Neuronal stem cell (in vitro differentiated cells): ENCODE data around the gene SPECC1L.

Experiments
- DNase-seq: peaks from one replicate; pipeline ENCODE4 v3.0.0-alpha.2; 2013; ENCODE audit warnings: low spot score
- H2AFZ ChIP-seq: one replicate; pipeline ENCODE4 v1.6.1; 2013; ENCODE audit warnings: mild to moderate bottlenecking, low read length, inconsistent platforms
- H2AK5ac ChIP-seq: 2 replicates; pipeline ENCODE4 v1.6.1; 2013; ENCODE audit warnings: low read depth, mild to moderate bottlenecking, inconsistent platforms, low read length, moderate library complexity, mixed read lengths
- H2BK120ac ChIP-seq: 2 replicates; pipeline ENCODE4 v1.6.1; 2013; ENCODE audit warnings: low read depth, mild to moderate bottlenecking, inconsistent platforms, low read length, moderate library complexity, mixed read lengths
- H2BK12ac ChIP-seq: one replicate; pipeline ENCODE4 v1.6.1; 2013; ENCODE audit warnings: low read length, inconsistent platforms
- H2BK15ac ChIP-seq: 2 replicates; pipeline ENCODE4 v1.6.1; 2013; ENCODE audit warnings: mild to moderate bottlenecking, low read length, inconsistent platforms, mixed read lengths
- H2BK5ac ChIP-seq: one replicate; pipeline ENCODE4 v1.6.1; 2013; ENCODE audit warnings: inconsistent platforms, mild to moderate bottlenecking, low read length, moderate library complexity
- H3K14ac ChIP-seq: one replicate; pipeline ENCODE4 v1.6.1; 2013; ENCODE audit warnings: low read length, inconsistent platforms
- H3K18ac ChIP-seq: 2 replicates; pipeline ENCODE4 v1.6.1; 2013; ENCODE audit warnings: low read length, inconsistent platforms
- H3K23ac ChIP-seq: 2 replicates; pipeline ENCODE4 v1.6.1; 2013; ENCODE audit warnings: low read depth, mild to moderate bottlenecking, mixed read lengths, low read length, inconsistent platforms; ENCODE audit not compliant: poor library complexity
- H3K27ac ChIP-seq: replicated peaks from 3 replicates; pipeline ENCODE4 v1.5.1; 2013; ENCODE audit warnings: low read length, inconsistent platforms
- H3K27me3 ChIP-seq, 3 experiments: 2 replicates each; pipeline ENCODE4 v1.6.1; 2013; ENCODE audit warnings: low read length in 3 of 3, mild to moderate bottlenecking in 2 of 3, inconsistent platforms in 1 of 3, low read depth in 1 of 3, mixed read lengths in 1 of 3, moderate library complexity in 1 of 3; ENCODE audit not compliant: control insufficient read depth in 3 of 3, insufficient read depth in 3 of 3
- H3K36me3 ChIP-seq, 2 donors: replicated peaks in 1 of 2; 2 replicates each; pipeline ENCODE4 v1.6.1; 2013; ENCODE audit warnings: low read length in 2 of 2; ENCODE audit not compliant: control insufficient read depth in 2 of 2, insufficient read depth in 2 of 2
- H3K4ac ChIP-seq: 2 replicates; pipeline ENCODE4 v1.6.1; 2013; ENCODE audit warnings: inconsistent platforms, mild to moderate bottlenecking, low read length, moderate library complexity
- H3K4me1 ChIP-seq, 2 donors: 1 replicate in 1 of 2; 2 replicates in 1 of 2; pipeline ENCODE4 v1.6.1; 2013; ENCODE audit warnings: low read length in 2 of 2, low read depth in 1 of 2; ENCODE audit not compliant: control insufficient read depth in 2 of 2, insufficient read depth in 1 of 2
- H3K4me2 ChIP-seq: one replicate; pipeline ENCODE4 v1.6.1; 2013; ENCODE audit warnings: mild to moderate bottlenecking, low read length, inconsistent platforms; ENCODE audit not compliant: insufficient read depth, poor library complexity, severe bottlenecking
- H3K4me3 ChIP-seq, 2 donors: 2 replicates each; pipeline ENCODE4 v1.5.1; 2013; ENCODE audit warnings: low read length in 2 of 2, mild to moderate bottlenecking in 2 of 2, inconsistent platforms in 1 of 2, moderate library complexity in 1 of 2
- H3K79me1 ChIP-seq: one replicate; pipeline ENCODE4 v1.6.1; 2013; ENCODE audit warnings: low read depth, mild to moderate bottlenecking, inconsistent platforms, low read length, moderate library complexity
- H3K9ac ChIP-seq: one replicate; pipeline ENCODE4 v1.6.1; 2013; ENCODE audit warnings: mild to moderate bottlenecking, low read depth, low read length, inconsistent platforms; ENCODE audit not compliant: poor library complexity
- H3K9me3 ChIP-seq, 2 donors: replicated peaks in 1 of 2; 2 replicates each; pipeline versions ENCODE3 to v1.6.1; 2013; ENCODE audit warnings: low read length in 2 of 2, mild to moderate bottlenecking in 2 of 2, inconsistent platforms in 1 of 2, low read depth in 1 of 2, mixed read lengths in 1 of 2, moderate library complexity in 1 of 2; ENCODE audit not compliant: control insufficient read depth in 2 of 2, insufficient read depth in 1 of 2
- H4K8ac ChIP-seq: one replicate; pipeline ENCODE4 v1.6.1; 2013; ENCODE audit warnings: low read depth, mild to moderate bottlenecking, inconsistent platforms, low read length, moderate library complexity
- H4K91ac ChIP-seq: one replicate; pipeline ENCODE4 v1.6.1; 2013; ENCODE audit warnings: low read length, low read depth, mild to moderate bottlenecking, inconsistent platforms; ENCODE audit not compliant: poor library complexity
- WGBS, 2 donors: extraction: QIAGEN DNeasy Blood & Tissue Kit; methylation state at CpG; one replicate each; pipeline ENCODE4 v1.1.7; 2013; ENCODE audit warnings: missing lambda C conversion rate in 2 of 2, mixed read lengths in 1 of 2; ENCODE audit not compliant: insufficient read length in 2 of 2, insufficient replicate concordance in 1 of 2; ENCODE audit errors: extremely low coverage in 2 of 2; 5-methylcytosine and 5-hydroxymethylcytosine counted together

Gene SPECC1L

GRCh38 chr22:24319451-24319850, 48.8 kb downstream of the SPECC1L start:
- H3K18ac ChIP-seq = no peak overlapping the region
- no peaks in the 10 kb centered on the region for H3K27me3 ChIP-seq
- no peak overlapping the region for H2BK12ac ChIP-seq
- peaks cover 33 to 79% of the 10 kb centered on the region in 2 donors for H3K36me3 ChIP-seq
- H3K79me1 ChIP-seq = no peaks in the 10 kb centered on the region
- WGBS, 2 donors = no CpG with 5 or more reads among the region's 3 CpGs
- no peak overlapping the region for H3K27ac ChIP-seq
- H2BK120ac ChIP-seq = no peak overlapping the region
- H3K4ac ChIP-seq = no peak overlapping the region
- no peak overlapping the region for H2AFZ ChIP-seq
- H3K4me3 ChIP-seq = no peak overlapping the region
- no peak for DNase-seq
- no peak overlapping the region for H3K14ac ChIP-seq
- H3K9me3 ChIP-seq = peaks cover 5 to 17% of the 10 kb centered on the region in 2 donors
- H2BK15ac ChIP-seq = no peak overlapping the region
- no peak overlapping the region for H4K91ac ChIP-seq
- H3K9ac ChIP-seq = no peak overlapping the region
- H2BK5ac ChIP-seq = no peak overlapping the region
- H3K23ac ChIP-seq = no peak overlapping the region
- H3K4me1 ChIP-seq = no peaks in the 10 kb centered on the region
- no peak overlapping the region for H2AK5ac ChIP-seq
- H3K4me2 ChIP-seq = no peak overlapping the region
- H4K8ac ChIP-seq = no peak overlapping the region

GRCh38 chr22:24321999-24322398, 51.4 kb downstream of the SPECC1L start:
- Histone ChIP-seq H3K18ac (no peak overlapping the region), H2AFZ (no peak overlapping the region), H3K27me3 (no peaks in the 10 kb centered on the region), H2BK5ac (no peak overlapping the region), H3K79me1 (no peaks in the 10 kb centered on the region), H3K4me1 (no peaks in the 10 kb centered on the region), H3K4me2 (no peak overlapping the region), H3K36me3 (peaks cover 24 to 86% of the 10 kb centered on the region in 2 donors), H3K9me3 (peaks cover 1 to 4% of the 10 kb centered on the region in 2 donors), H2BK15ac (no peak overlapping the region), H2BK12ac (no peak overlapping the region), H3K4ac (no peak overlapping the region), H2AK5ac (no peak overlapping the region), H3K23ac (no peak overlapping the region), H3K9ac (no peak overlapping the region), H2BK120ac (no peak overlapping the region), H3K27ac (no peak overlapping the region), H4K91ac (no peak overlapping the region), H3K14ac (no peak overlapping the region), H3K4me3 (no peak overlapping the region), H4K8ac (no peak overlapping the region)
- WGBS, 2 donors = no CpG with 5 or more reads among the region's 13 CpGs
- DNase-seq = no peak

GRCh38 chr22:24322522-24322921, 51.9 kb downstream of the SPECC1L start:
- H3K9ac ChIP-seq = no peak overlapping the region
- H3K36me3 ChIP-seq = peaks cover 24 to 91% of the 10 kb centered on the region in 2 donors
- H2BK5ac ChIP-seq = no peak overlapping the region
- H3K18ac ChIP-seq = no peak overlapping the region
- no peak overlapping the region for H3K14ac ChIP-seq
- no peak overlapping the region for H3K4me2 ChIP-seq
- H3K9me3 ChIP-seq = peaks cover 1 to 4% of the 10 kb centered on the region in 2 donors
- no peak overlapping the region for H2BK15ac ChIP-seq
- no peak for DNase-seq
- no peak overlapping the region for H2AK5ac ChIP-seq
- no peaks in the 10 kb centered on the region for H3K27me3 ChIP-seq
- H3K23ac ChIP-seq = no peak overlapping the region
- H2AFZ ChIP-seq = no peak overlapping the region
- no peak overlapping the region for H4K8ac ChIP-seq
- no peak overlapping the region for H3K4me3 ChIP-seq
- H3K4ac ChIP-seq = no peak overlapping the region
- no CpG with 5 or more reads among the region's 6 CpGs for WGBS, 2 donors
- no peaks in the 10 kb centered on the region for H3K4me1 ChIP-seq
- H3K79me1 ChIP-seq = no peaks in the 10 kb centered on the region
- no peak overlapping the region for H4K91ac ChIP-seq
- H3K27ac ChIP-seq = no peak overlapping the region
- H2BK12ac ChIP-seq = no peak overlapping the region
- H2BK120ac ChIP-seq = no peak overlapping the region

- no peak overlapping the region for H3K18ac ChIP-seq
- no peak overlapping the region for H3K4me2 ChIP-seq
- no peak overlapping the region for H3K27ac ChIP-seq
- H2BK12ac ChIP-seq = no peak overlapping the region
- DNase-seq = no peak
- H3K27me3 ChIP-seq = no peaks in the 10 kb centered on the region
- peaks cover 1 to 4% of the 10 kb centered on the region in 2 donors for H3K9me3 ChIP-seq
- H3K36me3 ChIP-seq = peaks cover 24 to 98% of the 10 kb centered on the region in 2 donors
- H3K4ac ChIP-seq = no peak overlapping the region
- no peak overlapping the region for H2AFZ ChIP-seq
- no peak overlapping the region for H3K23ac ChIP-seq
- H3K14ac ChIP-seq = no peak overlapping the region
- H3K4me1 ChIP-seq = no peaks in the 10 kb centered on the region
- no peak overlapping the region for H3K9ac ChIP-seq
- no CpG with 5 or more reads among the region's 2 CpGs for WGBS, 2 donors
- H2AK5ac ChIP-seq = no peak overlapping the region
- no peaks in the 10 kb centered on the region for H3K79me1 ChIP-seq
- H2BK120ac ChIP-seq = no peak overlapping the region
- H3K4me3 ChIP-seq = no peak overlapping the region
- no peak overlapping the region for H2BK5ac ChIP-seq
- H4K8ac ChIP-seq = no peak overlapping the region
- no peak overlapping the region for H4K91ac ChIP-seq
- no peak overlapping the region for H2BK15ac ChIP-seq
Measured at GRCh38 chr22:24323233-24323632, 52.6 kb downstream of the SPECC1L start.
